ENCODE measurements around the gene PATJ. TPM values are rescaled to one million over a fixed set of nuclear protein-coding genes. Genes with fewer than 3 reads are reported as not detected.
"Not testable (repeated sequence)": the region's sequence is repeated elsewhere in the genome, so short reads cannot be mapped to it uniquely, and the experiment has no call there.

The PATJ gene
- total RNA-seq, 1 donor from 2014 or later, result 25.3 TPM

DNA sequence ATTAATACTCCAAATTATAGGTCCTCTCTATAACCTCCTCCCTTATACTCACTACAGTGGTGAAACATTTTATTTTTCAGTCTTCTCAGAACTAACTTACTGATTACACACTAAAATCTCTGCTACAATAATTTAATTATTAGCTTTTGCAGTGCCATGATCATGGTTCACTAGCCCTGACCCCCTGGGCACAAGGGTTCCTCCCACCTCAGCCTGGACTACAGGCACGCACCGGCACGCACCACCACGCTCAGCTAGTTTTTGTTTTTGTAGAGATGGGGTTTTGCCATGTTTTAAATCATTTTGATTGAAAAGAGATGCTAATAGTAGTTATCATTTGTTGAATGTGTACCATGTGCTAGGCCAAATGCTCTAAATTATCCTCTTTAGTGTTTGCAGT is 6.3 kb downstream of the PATJ start:
- no peak for DNase-seq (ENCODE audit: low spot score)

DNA sequence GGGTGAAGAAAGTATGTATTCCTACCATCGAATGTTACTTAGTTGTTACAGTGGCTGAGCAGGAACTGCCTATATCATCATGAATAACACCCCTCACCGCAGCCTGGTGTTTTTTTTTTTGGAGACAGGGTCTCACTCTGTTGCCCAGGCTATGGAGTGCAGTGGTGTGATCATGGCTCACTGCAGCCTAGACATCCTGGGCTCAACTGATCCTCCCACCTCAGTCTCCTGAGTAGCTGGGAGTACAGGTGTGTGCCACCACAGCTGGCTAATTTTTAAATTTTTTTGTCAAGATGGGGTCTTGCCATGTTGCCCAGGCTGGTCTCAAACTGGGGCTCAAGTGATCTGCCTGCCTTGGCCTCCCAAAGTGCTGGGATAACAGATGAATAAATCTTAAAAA is 7.3 kb downstream of the PATJ start:
- DNase-seq (ENCODE audit: low spot score), result no peak

GRCh38 chr1:61752921-61753389 is 10.7 kb downstream of the PATJ start:
- no peak for DNase-seq (ENCODE audit: low spot score)

- DNase-seq (ENCODE audit: low spot score), result no peak
Measured at GRCh38 chr1:61753998-61754508, 11.8 kb downstream of the PATJ start.

DNA sequence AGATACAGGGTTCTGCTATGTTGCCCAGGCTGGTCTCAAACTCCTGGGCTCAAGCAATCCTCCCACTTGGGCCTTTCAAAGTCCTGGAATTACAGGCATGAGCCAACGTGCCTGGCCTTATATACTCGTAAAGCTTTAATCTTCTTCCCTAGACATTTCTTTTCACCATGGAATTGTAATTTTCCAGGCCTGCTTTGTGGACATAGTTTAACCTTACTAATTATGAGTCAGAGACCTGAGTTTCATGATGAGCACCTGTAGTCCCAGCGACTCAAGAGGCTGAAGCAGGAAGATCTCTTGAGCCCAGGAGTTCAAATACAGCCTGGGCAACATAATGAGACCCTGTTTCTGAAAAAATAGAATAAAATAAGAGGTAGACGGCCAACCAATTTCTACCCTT is 12.3 kb downstream of the PATJ start:
- DNase-seq (ENCODE audit: low spot score), result no peak

DNA sequence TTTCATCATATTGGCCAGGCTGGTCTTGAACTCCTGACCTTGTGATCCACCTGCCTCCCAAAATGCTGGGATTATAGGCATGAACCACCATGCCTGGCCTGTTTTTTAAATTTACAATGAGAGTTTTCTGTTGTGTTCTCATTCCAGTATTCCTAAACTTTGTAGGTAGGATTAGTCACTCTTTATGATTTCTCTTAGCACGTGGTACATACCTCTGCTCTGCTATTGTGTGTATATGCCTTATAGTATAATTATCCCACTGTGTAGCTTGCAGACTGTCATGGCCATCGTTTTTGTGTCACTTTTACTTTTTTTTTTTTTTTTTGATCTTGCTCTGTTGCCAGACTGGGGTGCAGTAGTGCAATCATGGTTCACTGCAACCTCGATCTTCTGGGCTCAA is 14.5 kb downstream of the PATJ start:
- no peak for DNase-seq (ENCODE audit: low spot score)

DNA sequence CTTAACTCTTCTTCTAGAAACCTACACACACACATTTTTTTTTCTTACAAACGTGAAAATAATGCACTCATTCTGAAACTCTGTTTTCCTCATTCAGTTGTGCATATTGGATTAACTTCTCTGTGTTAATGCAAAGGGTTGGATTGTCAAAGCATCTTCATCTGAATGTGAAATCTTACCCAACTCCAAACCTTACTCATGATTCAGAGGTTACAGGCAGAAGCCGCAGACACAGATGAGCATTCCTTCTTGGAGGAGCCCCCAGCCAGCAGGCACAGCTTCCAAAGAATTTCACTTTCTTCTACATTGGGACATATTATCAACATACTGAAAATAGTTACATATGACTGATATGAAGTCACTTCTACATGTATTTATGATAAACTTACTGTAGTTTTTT is 15.7 kb downstream of the PATJ start:
- DNase-seq (ENCODE audit: low spot score), result no peak

DNA sequence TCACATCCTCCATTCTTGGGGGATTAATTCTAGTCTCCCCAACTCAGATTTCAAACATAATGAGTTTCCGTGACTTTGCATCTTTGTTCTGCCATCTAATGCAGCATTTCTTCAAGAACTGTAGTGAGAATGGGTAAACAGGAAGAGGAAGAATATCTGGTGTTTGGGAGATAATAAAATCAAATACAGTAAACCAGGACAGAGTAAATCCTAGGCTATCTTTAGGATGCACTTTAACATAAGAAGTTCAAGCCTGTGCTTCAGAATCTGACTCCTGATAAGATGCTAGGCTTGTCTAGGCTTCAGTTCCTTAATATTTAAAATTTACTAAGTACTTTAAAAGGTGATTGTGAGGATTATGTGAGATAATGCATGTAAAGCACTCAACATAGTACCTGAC is 27.9 kb downstream of the PATJ start:
- no peak for DNase-seq (ENCODE audit: low spot score)

DNA sequence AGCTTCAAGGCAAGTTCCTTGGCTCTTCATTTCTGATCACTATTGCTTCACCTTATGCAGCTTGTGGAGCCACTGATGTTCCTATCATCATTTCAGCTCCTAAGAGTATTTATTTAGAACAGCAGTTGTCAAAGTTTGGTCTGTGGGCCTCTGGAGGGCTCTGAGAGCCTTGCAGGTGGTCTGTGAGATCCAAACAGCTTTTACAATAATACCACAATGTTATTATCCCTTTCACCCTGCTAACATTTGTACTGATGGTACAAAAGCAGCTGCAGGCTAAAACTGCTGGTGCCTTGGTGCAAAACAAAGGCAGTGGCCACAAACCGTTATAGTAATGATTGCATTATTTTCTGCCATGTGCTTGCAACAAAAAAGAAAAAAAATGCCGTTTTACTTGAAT is 33.8 kb downstream of the PATJ start:
- no peak for DNase-seq (ENCODE audit: low spot score)

- no peak for DNase-seq (ENCODE audit: low spot score)
Measured at GRCh38 chr1:61779231-61779630, 37.0 kb downstream of the PATJ start.

- DNase-seq (ENCODE audit: low spot score), result no peak
Measured at GRCh38 chr1:61781151-61781550, 38.9 kb downstream of the PATJ start.

- no peak for DNase-seq (ENCODE audit: low spot score)
Measured at GRCh38 chr1:61782771-61783170, 40.5 kb downstream of the PATJ start.

DNA sequence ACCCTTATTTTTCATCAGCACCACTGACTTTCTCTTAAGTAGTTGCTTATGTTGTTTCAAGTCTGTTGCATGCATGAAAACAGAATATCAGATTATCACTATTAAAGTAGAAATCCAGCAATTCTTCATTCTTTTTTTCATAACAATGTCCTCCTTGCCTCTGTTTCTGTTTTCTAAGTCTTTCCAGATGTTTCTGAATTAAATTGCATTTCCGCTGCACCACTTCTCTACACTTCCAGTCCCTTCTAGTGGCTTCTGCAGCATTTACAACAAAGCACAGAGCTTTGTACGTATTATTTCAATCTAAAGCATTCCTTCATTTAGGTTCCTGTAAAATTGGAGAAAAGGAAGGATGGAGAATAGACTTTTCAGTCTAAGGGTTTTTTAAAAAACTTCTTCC is 42.4 kb downstream of the PATJ start:
- DNase-seq (ENCODE audit: low spot score), result no peak

DNA sequence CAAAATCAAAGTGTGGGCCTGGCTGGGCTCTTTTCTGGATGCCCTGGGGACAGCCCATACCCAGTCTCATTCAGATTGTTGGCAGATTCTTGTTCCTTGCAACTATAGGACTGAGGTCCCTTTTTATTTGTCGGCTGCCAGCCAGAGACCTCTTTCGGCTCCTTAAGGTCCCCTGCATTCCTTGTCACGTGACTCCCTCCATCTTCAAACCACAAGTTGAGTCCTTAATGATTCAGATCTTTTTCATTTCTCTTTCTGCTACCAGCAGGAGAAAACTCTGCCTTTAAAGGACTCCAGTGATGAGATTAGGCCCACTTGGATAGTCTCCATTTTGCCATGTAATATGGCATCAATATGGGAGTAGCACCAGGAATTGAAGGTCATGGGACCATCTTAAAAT is 48.6 kb downstream of the PATJ start:
- no peak for DNase-seq (ENCODE audit: low spot score)

DNA sequence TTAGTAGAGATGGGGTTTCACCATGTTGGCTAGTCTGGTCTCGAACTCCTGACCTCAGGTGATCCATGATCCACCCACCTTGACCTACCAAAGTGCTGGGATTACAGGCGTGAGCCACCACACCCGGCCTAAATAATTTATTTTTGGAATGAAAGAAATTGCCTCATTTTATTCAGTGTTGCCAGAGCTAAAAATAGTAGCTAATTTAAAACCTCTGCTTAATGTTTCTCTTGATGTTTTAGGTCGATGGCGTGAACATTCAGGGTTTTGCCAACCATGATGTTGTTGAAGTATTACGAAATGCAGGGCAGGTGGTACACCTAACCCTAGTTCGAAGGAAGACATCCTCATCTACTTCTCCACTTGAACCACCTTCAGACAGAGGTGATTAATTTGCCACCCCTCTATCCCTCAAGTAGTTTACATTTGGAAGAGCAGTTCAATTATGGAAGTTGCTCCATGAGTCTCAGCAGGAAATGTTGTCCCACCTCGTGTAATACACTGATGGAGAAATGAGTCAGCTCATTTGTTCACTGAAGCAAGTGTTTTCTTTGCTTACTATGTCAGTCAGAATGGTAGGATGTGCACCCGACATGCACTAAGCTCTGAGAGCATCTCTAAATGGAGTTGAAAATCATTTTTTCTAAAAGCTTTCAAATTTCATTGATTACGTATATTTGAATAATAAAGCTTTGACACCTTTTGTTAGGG is 54.9 kb downstream of the PATJ start:
- DNase-seq (ENCODE audit: low spot score), result no peak

GRCh38 chr1:61801047-61801446 is 58.8 kb downstream of the PATJ start:
- DNase-seq (ENCODE audit: low spot score), result not testable (repeated sequence)

DNA sequence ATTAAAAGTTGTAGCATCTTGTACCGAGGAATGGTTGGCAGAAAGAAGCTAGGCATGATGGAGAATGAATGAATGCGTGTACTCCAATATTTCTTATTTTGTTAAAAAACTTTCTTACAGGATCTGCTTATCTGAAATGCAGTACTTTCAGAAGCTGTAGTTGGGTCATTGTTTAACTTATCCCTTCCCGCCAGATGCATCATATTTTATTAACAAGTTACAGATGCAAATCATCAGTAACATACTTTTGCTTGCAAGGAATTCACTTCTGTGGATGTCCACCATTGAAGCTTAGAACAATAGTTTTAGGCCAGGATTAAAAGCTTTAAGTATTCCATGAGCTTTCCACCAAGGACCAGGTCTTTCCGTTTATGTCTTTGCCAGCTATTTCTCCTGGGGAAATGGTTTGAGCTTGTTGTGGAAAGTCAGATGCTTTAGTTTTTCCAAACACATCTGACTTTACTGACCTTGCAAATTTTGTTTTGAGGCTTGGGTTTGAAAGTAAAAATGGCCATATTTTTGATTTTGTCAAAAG is 65.4 kb downstream of the PATJ start:
- DNase-seq (ENCODE audit: low spot score), result no peak

GRCh38 chr1:61808321-61808720 is 66.0 kb downstream of the PATJ start:
- no peak for DNase-seq (ENCODE audit: low spot score)

- DNase-seq (ENCODE audit: low spot score), result peak; percentile 19
Measured at GRCh38 chr1:61808968-61809367, 66.7 kb downstream of the PATJ start.

- no peak for DNase-seq (ENCODE audit: low spot score)
Measured at GRCh38 chr1:61812916-61813315, 70.6 kb downstream of the PATJ start.

DNA sequence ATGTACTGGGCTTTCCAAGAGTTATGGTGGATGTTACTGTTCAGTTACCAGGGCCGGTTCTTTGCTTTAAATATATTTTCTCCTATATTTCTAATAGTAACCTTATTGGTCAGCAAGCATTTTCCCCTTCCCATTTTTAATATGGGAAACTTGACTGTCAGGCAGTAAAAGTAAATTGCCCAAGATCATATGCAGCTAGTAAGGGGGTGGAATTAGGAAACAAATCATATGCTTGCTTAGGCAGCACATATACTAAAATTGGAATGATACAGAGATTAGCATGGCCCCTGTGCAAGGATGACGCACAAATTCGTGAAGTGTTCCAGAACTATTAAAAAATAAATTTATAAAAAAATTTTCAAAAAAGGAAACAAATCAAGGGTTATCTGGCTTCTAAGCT is 73.9 kb downstream of the PATJ start:
- no peak for DNase-seq (ENCODE audit: low spot score)

- DNase-seq (ENCODE audit: low spot score), result no peak
Measured at GRCh38 chr1:61818992-61819391, 76.7 kb downstream of the PATJ start.

DNA sequence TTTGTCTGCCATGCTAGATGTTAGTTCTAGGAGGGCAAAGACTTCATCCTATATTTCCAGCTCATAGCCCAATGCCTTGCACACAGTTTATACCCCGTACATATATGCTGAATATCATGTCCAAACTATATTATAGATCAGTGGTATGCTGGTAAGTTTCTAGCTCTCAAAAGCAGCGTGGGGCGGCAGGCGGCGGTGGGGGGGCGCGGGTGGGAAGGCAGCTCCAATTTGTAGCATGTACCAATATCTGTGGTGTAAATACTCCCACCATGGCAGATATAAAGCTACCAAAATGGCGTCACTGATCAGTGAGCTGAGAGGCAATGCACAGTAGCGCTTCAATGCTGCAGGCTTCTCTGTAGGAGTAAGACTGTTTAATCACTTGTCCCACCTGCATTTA is 77.1 kb downstream of the PATJ start:
- no peak for DNase-seq (ENCODE audit: low spot score)

- DNase-seq (ENCODE audit: low spot score), result peak; percentile 90
Measured at GRCh38 chr1:61825393-61825792, 83.1 kb downstream of the PATJ start.
